Astrocyte (in vitro differentiated cells and primary cell): ENCODE measurements around the gene RBM38. TPM values are rescaled to one million over a fixed set of nuclear protein-coding genes. Genes with fewer than 3 reads are reported as not detected.

Source experiments
- DNase-seq: peaks from one replicate; pipeline ENCODE4 v3.0.0-alpha.2; 2010; ENCODE audit warnings: low read depth
- FAIRE-seq: peaks from 2 replicates; lab custom pipeline; 2011; peaks lifted over from hg19 to GRCh38; lab: Jason Lieb, UNC
- H2AFZ ChIP-seq: 2 replicates; pipeline ENCODE4 v1.6.0; 2012; ENCODE audit warnings: low read depth, low read length, inconsistent platforms
- H3K27ac ChIP-seq: 2 replicates; pipeline ENCODE4 v1.5.1; 2011; ENCODE audit warnings: low read depth, low read length, inconsistent platforms
- H3K27me3 ChIP-seq: 2 replicates; pipeline ENCODE4 v1.6.0; 2011; ENCODE audit warnings: low read length, inconsistent platforms; ENCODE audit not compliant: insufficient read depth
- H3K36me3 ChIP-seq: 2 replicates; pipeline ENCODE4 v1.5.1; 2011; ENCODE audit warnings: low read length, inconsistent platforms; ENCODE audit not compliant: insufficient read depth
- H3K4me1 ChIP-seq: 2 replicates; pipeline ENCODE4 v1.5.1; 2011; ENCODE audit warnings: low read length, inconsistent platforms; ENCODE audit not compliant: insufficient read depth
- H3K4me2 ChIP-seq: 2 replicates; pipeline ENCODE4 v1.6.0; 2012; ENCODE audit warnings: low read length, inconsistent platforms
- H3K4me3 ChIP-seq: 2 replicates; pipeline ENCODE4 v1.5.1; 2011; ENCODE audit warnings: low read depth, mild to moderate bottlenecking, low read length, inconsistent platforms; ENCODE audit not compliant: insufficient read depth
- H3K79me2 ChIP-seq: 2 replicates; pipeline ENCODE4 v1.6.0; 2012; ENCODE audit warnings: mild to moderate bottlenecking, low read length, inconsistent platforms; ENCODE audit not compliant: insufficient read depth
- H3K9ac ChIP-seq: 2 replicates; pipeline ENCODE4 v1.6.0; 2012; ENCODE audit warnings: mild to moderate bottlenecking, low read length, inconsistent platforms
- H3K9me3 ChIP-seq: 2 replicates; pipeline ENCODE4 v1.5.1; 2012; ENCODE audit warnings: low read depth, mild to moderate bottlenecking, low read length, inconsistent platforms; ENCODE audit not compliant: insufficient read depth
- H4K20me1 ChIP-seq: 2 replicates; pipeline ENCODE4 v1.6.0; 2012; ENCODE audit warnings: low read length, inconsistent platforms; ENCODE audit not compliant: insufficient read depth
- H3K27ac Mint-ChIP-seq: one replicate; pipeline ENCODE4 v1.8.0; 2021; ENCODE audit warnings: mild to moderate bottlenecking, mixed read lengths; ENCODE audit not compliant: unreplicated experiment
- H3K27me3 Mint-ChIP-seq: one replicate; pipeline ENCODE4 v1.8.0; 2021; ENCODE audit warnings: low read depth, mixed read lengths; ENCODE audit not compliant: unreplicated experiment
- H3K36me3 Mint-ChIP-seq: one replicate; pipeline ENCODE4 v1.8.0; 2021; ENCODE audit warnings: low read depth, mixed read lengths; ENCODE audit not compliant: unreplicated experiment
- H3K4me1 Mint-ChIP-seq: one replicate; pipeline ENCODE4 v1.8.0; 2021; ENCODE audit warnings: low read depth, mixed read lengths; ENCODE audit not compliant: unreplicated experiment
- H3K4me3 Mint-ChIP-seq: one replicate; pipeline ENCODE4 v1.8.0; 2021; ENCODE audit warnings: mild to moderate bottlenecking, moderate library complexity, mixed read lengths; ENCODE audit not compliant: unreplicated experiment
- H3K9me3 Mint-ChIP-seq: one replicate; pipeline ENCODE4 v1.8.0; 2021; ENCODE audit warnings: mild to moderate bottlenecking, mixed read lengths; ENCODE audit not compliant: unreplicated experiment
- CTCF ChIP-seq: IDR thresholded peaks from 2 replicates; pipeline ENCODE4 v1.5.1; 2011; ENCODE audit warnings: low read depth, mild to moderate bottlenecking, inconsistent platforms, low read length, moderate library complexity; ENCODE audit not compliant: insufficient read depth
- EZH2 ChIP-seq: IDR thresholded peaks from 2 replicates; pipeline ENCODE4 v1.6.1; 2012; ENCODE audit warnings: mild to moderate bottlenecking, low read length, inconsistent platforms; ENCODE audit not compliant: insufficient read depth
- total RNA-seq: library from RNA; stranded (reverse); gene quantifications from 2 replicates; pipeline ENCODE4 v1.2.1, GENCODE V29; 2021

Gene RBM38
- total RNA-seq, 1 donor from 2014 or later: 43.5 TPM

- Histone ChIP-seq H3K4me3 (no peak overlapping the region), H3K9me3 (no peaks in the 10 kb centered on the region), H4K20me1 (peaks cover 4% of the 10 kb centered on the region), H3K4me2 (no peak overlapping the region), H3K79me2 (peaks cover 8% of the 10 kb centered on the region), H3K4me1 (peaks cover 9% of the 10 kb centered on the region), H2AFZ (no peak overlapping the region), H3K36me3 (no peaks in the 10 kb centered on the region), H3K27ac (no peak overlapping the region), H3K27me3 (no peaks in the 10 kb centered on the region), H3K9ac (no peak overlapping the region)
- FAIRE-seq (no peak), DNase-seq (no peak)
- Mint-ChIP-seq H3K27ac (no peak overlapping the region), H3K36me3 (peaks cover 10% of the 10 kb centered on the region), H3K4me3 (no peak overlapping the region), H3K9me3 (no peaks in the 10 kb centered on the region), H3K27me3 (no peaks in the 10 kb centered on the region), H3K4me1 (peaks cover 8% of the 10 kb centered on the region)
- TF ChIP-seq EZH2 (no peak), CTCF (no peak)
Observed at GRCh38 chr20:57387463-57387862, 3.7 kb upstream of the RBM38 start.

GRCh38 chr20:57387945-57388371, 3.2 kb upstream of the RBM38 start:
- Histone ChIP-seq H3K36me3 (no peaks in the 10 kb centered on the region), H3K4me2 (no peak overlapping the region), H2AFZ (no peak overlapping the region), H4K20me1 (peaks cover 8% of the 10 kb centered on the region), H3K4me1 (peaks cover 11% of the 10 kb centered on the region), H3K27ac (no peak overlapping the region), H3K9ac (no peak overlapping the region), H3K4me3 (no peak overlapping the region), H3K79me2 (peaks cover 12% of the 10 kb centered on the region), H3K27me3 (no peaks in the 10 kb centered on the region), H3K9me3 (no peaks in the 10 kb centered on the region)
- Mint-ChIP-seq H3K4me1 (peaks cover 9% of the 10 kb centered on the region), H3K27ac (no peak overlapping the region), H3K9me3 (no peaks in the 10 kb centered on the region), H3K36me3 (peaks cover 10% of the 10 kb centered on the region), H3K4me3 (no peak overlapping the region), H3K27me3 (no peaks in the 10 kb centered on the region)
- FAIRE-seq (no peak), DNase-seq (no peak)
- TF ChIP-seq CTCF (no peak), EZH2 (no peak)

- FAIRE-seq: no peak
- no peak overlapping the region for H3K4me3 Mint-ChIP-seq
Observed at GRCh38 chr20:57388953-57389694, 2.1 kb upstream of the RBM38 start.

More at GRCh38 chr20:57388953-57389694, 2.1 kb upstream of the RBM38 start:
- Histone ChIP-seq H3K9me3 (no peaks in the 10 kb centered on the region), H3K79me2 (peaks cover 24% of the 10 kb centered on the region), H3K4me1 (peaks cover 18% of the 10 kb centered on the region), H3K27me3 (no peaks in the 10 kb centered on the region), H3K9ac (peak overlapping the region; percentile 35), H3K4me3 (no peak overlapping the region), H4K20me1 (peaks cover 20% of the 10 kb centered on the region), H3K27ac (no peak overlapping the region), H3K36me3 (no peaks in the 10 kb centered on the region), H2AFZ (peak overlapping the region; percentile 66), H3K4me2 (peak overlapping the region; percentile 73)
- Mint-ChIP-seq H3K27me3 (no peaks in the 10 kb centered on the region), H3K4me1 (peaks cover 19% of the 10 kb centered on the region), H3K27ac (peak overlapping the region; percentile 47), H3K9me3 (no peaks in the 10 kb centered on the region), H3K36me3 (peaks cover 16% of the 10 kb centered on the region)
- TF ChIP-seq CTCF (peak; percentile 17), EZH2 (no peak)
- DNase-seq: peak; percentile 41
